Hepatocyte (in vitro differentiated cells): Measurements from ENCODE around the gene SLC16A2.

Experiments used
- EZH2 ChIP-seq: fragments of 200-600 bp; sonication (generic); IDR thresholded peaks from 2 replicates; pipeline ENCODE4 v1.6.1; 2016; ENCODE audit warnings: antibody characterized with exemption, mild to moderate bottlenecking, borderline replicate concordance
- TF ChIP-seq, protein P1 (sequence below): fragments of 200-600 bp; sonication (generic); IDR thresholded peaks from 2 replicates; pipeline ENCODE4 v1.5.1; 2016; ENCODE audit warnings: antibody characterized with exemption, mild to moderate bottlenecking; ENCODE audit not compliant: poor library complexity

DNA sequence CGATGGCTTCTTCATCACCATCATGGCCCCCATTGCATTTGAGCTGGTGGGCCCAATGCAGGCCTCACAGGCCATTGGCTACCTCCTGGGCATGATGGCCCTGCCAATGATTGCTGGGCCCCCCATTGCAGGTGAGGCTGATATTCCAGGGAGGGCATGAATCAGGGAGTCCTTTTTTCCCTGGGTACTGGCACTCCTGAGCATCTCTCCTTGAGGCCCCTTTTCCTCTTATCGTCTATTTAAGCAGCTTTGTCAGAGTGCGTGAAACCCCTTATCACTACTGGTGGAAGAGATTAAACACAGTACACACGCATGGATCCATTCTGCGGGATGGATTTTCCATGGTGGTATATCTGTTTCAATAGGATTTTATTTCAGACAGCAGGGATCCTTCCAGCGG is 108.0 kb downstream of the SLC16A2 start:
- TF ChIP-seq EZH2: no peak
- TF ChIP-seq, protein P1, sequence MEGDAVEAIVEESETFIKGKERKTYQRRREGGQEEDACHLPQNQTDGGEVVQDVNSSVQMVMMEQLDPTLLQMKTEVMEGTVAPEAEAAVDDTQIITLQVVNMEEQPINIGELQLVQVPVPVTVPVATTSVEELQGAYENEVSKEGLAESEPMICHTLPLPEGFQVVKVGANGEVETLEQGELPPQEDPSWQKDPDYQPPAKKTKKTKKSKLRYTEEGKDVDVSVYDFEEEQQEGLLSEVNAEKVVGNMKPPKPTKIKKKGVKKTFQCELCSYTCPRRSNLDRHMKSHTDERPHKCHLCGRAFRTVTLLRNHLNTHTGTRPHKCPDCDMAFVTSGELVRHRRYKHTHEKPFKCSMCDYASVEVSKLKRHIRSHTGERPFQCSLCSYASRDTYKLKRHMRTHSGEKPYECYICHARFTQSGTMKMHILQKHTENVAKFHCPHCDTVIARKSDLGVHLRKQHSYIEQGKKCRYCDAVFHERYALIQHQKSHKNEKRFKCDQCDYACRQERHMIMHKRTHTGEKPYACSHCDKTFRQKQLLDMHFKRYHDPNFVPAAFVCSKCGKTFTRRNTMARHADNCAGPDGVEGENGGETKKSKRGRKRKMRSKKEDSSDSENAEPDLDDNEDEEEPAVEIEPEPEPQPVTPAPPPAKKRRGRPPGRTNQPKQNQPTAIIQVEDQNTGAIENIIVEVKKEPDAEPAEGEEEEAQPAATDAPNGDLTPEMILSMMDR: no peak
